HG02870 (cell line): ENCODE results near the gene NME7.
"Not testable (repeated sequence)": the region's sequence is repeated elsewhere in the genome, so short reads cannot be mapped to it uniquely, and the experiment has no call there.

Source experiments
- ATAC-seq: cut with Tn5 transposase; IDR thresholded peaks from one replicate; pipeline ENCODE4 v1.9.1; 2021; ENCODE audit warnings: mild to moderate bottlenecking, moderate library complexity; ENCODE audit not compliant: unreplicated experiment

Gene NME7

DNA sequence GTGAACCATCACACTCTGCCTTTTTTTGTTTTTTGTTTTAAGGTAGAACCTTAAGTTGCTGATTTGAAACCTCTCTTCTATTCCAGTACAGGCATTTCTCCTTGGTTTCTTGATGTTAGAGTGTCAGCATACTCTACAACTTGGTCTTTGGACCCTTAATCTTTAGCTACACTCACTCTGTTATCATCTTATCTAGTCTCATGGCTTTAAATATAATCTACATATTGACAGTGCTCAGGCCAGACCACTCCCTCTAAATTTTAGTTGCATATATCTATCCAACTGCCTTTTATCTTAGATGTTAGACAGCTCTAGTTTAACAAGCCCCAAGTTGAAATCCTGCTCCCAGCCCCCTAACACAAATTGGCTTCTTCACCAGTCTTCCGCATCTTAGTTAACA is 22.1 kb downstream of the NME7 start:
- ATAC-seq: no peak

DNA sequence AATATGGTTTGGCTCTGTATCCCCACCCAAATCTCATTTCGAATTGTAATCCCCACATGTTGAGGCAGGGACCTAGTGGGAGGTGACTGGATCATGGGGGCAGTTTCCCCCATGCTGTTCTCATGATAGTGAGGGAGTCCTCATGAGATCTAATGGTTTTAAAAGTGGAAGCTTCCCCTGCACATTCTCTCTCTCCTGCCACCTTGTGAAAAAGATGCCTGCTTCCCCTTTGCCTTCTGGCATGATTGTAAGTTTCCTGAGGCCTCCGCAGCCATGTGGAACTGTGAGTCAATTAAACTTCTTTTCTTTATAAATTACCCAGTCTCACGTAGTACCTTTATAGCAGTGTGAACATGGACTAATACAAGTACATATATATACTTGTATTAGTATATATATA is 25.5 kb downstream of the NME7 start:
- not testable (repeated sequence) for ATAC-seq

DNA sequence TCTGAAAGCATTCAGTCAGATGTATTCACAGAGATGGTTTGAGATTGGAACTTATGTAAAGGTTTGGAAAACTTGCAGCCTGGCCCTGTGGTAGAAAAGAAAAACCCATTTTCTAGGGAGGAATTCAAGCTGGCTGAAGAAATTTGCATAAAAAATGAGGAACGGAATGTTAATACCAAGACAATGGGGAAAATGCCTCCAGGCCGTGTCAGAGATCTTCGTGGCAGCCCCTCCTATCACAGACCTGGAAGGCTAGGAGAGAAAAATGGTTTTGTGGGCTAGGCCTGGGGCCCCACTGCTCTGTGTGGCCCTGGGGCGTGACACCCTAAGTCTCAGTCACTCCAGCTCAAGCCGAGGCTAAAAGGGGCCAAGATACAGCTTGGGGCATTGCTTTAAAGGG is 26.7 kb downstream of the NME7 start:
- ATAC-seq: no peak

DNA sequence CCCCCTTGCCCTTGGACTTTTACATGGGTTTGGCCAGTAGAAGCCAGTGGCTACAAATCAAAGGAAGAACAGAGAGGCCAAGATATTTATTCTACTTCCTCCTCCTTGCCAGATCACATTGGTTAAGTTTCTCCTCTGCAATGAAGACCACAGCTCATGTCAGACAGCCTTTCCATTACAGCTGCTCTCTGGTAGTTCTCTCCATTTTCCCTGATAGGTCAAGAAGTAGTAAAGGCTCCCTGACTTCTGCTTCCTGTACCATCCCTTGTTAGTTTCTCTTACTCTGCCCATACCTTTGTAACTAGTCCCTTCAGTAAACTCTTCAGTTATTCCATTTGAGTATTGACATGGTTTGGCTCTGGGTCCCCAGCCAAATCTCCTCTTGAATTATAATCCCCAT is 27.8 kb downstream of the NME7 start:
- no peak for ATAC-seq

DNA sequence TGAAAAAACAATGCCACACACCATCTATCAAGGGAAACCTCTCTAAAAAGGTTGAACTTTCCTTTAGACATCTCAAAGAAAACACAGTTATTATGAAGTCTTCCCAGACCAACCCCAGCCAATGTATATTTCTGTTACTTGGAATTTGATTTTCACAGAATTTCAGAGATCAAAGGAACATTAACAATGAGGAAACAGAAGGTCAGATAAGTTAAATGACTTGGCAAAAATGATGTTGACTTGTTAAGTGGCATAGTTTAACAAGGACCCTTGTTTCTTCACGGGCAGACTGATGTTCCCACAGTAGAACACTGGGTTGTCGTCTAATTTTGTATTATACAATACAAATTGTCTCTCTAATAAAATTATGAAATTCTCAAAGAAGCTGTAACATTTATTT is 29.0 kb downstream of the NME7 start:
- ATAC-seq: no peak

DNA sequence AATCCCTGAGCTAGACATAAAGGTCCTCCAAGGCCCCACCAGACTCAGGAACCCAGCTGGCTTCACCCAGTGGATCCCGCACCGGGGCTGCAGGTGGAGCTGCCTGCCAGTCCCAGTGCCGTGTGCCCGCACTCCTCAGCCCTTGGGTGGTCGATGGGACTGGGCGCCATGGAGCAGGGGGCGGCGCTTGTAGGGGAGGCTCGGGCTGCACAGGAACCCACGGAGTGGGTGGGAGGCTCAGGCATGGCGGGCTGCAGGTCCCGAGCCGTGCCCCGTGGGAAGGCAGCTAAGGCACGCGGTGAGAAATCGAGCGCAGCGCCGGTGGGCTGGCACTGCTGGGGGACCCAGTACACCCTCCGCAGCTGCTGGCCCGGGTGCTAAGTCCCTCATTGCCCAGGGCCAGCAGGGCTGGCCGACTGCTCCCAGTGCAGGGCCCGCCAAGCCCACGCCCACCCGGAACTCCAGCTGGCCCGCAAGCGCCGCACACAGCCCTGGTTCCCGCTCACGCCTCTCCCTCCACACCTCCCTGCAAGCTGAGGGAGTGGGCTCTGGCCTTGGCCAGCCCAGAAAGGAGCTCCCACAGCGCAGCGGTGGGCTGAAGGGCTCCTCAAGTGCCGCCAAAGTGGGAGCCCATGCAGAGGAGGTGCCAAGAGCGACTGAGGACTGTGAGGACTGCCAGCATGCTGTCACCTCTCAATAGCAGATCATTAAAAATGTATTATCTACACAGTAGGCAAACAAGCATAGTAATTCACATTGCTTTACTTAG is 30.5 kb downstream of the NME7 start:
- ATAC-seq: not testable (repeated sequence)

DNA sequence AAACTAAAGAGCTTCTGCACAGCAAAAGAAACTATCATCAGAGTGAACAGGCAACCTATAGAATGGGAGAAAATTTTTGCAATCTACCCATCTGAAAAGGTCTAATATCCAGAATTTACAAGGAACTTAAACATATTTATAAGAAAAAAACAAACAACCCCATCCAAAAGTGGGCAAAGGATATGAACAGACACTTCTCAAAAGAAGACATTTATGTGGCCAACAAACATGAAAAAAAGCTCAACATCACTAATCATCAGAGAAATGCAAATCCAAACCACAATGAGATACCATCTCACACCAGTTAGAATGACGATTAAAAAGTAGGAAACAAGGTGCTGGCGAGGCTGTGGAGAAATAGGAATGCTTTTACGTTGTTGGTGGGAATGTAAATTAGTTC is 32.9 kb downstream of the NME7 start:
- ATAC-seq: not testable (repeated sequence)

DNA sequence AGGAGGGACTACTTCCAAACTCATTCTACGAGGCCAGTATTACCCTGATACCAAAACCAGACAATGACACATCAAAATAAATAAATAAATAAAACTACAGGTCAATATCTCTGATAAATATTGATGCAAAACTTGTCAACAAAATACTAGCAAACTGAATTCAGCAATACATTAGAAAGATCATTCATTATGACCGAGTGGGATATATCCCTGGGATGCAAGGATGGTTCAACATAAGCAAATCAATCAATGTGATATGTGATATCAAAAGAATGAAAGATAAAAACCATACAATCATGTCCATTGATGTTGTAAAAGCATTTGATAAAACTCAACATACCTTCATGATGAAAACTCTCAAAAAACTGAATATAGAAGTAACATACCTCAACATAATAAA is 36.7 kb downstream of the NME7 start:
- no peak for ATAC-seq

DNA sequence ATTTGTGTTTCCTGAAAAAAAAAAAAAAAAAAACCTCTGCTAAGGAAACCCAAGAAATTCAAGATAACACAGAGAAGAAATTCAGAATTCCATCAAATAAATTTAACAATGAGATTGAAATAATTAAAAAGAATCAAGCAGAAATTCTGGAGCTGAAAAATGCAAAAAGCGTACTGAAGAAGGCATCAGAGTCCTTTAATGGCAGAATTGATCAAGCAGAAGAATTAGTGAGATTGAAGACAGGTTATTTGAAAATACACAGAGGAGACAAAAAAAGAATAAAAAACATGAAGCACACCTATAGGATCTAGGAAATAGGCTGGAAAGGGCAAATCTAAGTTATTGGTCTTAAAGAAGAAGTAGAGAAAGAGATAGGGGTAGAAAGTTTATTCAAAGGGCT is 38.2 kb downstream of the NME7 start:
- ATAC-seq: no peak

DNA sequence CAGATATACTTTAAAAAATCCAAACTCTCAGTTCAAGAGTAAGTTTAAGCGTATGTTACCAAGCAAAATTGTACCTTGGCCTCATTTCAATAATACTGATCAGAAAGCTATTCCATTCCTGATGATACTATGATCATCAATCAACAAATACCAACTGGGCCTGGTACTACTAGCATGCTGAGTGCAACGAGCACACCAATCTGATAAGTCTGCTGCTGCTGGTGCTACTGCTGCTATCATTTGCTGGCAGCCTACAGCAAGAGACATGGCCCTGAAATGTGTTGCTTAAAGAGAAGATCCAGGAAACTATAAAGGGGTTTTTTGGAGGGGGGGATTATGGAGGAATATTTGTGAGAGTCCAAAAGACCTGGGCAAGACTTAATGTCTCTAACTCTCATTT is 39.7 kb downstream of the NME7 start:
- no peak for ATAC-seq

DNA sequence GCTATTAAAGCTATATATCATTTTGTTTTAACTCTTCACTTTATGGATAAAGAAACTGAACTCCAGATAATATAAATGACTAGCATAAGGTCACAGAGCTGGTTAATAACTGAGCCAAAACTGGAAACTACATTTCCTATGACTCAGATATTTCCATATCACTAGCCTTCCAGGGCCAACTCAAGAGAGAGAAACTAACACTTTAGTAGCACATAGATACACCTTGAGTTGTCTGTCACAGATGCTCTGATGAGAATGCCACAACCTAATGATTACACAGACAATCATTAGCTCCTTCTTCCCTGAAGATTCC is 40.7 kb downstream of the NME7 start:
- ATAC-seq: peak; percentile 82

DNA sequence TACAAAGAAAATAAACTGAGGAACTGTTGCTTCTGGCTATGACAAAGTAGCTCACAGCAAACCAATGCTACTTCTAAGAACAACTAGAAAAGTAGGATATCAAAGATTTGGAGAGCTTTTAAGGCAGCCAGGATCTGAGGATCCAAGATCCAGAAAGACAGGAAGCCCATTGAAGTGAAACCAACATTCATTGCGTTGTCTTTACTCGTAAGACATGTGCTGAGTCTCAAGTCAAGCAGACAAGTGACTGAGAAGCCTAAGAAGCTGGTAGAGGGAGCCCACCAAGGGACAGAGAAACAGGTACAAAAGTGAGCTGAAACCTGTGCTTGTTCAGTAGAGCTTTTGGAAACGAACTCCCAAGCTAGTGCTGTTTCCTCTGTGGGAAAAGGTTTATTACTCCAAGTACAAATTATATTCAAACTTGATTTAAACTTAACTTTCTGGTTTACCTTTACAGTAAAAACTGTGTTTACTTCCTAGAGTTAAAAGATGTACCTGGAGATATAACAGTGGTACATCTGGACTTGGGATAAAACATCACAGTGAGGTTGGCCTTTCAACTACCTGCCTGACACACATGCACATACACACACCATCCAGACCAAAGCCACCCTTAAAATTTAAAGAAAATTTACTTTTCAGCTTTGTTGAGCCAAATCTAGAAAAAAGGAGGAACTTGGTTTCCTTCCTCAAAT is 41.2 kb downstream of the NME7 start:
- ATAC-seq: peak; percentile 21

DNA sequence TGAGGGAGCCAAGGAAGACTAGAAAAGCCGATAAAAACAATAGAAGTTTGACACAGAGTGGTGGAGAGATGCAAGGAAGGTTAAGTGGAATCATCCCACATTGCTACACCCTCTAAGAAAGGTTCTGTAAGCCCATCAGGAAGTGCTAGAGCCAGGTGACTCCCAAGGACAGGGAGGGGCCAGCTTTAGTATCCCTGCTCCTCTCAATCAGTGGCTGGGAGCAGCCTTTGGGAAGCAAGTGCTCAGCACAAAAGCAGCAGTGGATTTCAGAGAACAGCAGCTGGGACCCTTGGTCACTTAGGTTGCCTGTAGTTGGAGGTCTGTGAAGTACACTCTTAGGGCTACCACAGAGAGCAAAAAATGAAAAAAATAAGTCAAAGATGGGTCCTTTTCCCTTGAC is 42.5 kb downstream of the NME7 start:
- no peak for ATAC-seq

DNA sequence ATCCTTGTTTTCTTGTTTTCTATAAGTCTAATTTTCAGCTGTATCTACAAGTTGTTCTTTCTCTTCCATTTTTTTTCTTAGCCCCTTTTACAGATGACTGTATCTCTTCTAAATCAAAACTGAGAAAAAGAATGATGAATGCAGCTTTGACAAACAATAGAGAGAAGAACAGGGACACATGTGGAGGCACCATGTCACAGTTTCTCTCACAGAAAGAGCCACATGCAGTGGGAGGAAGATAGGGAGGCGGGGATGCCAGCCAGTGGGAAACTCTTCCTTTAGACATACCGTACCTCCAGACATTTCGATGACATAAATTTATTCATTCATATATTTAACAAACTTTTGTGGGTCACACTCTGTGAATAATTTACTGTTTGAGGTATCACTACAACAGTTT is 45.5 kb downstream of the NME7 start:
- no peak for ATAC-seq

DNA sequence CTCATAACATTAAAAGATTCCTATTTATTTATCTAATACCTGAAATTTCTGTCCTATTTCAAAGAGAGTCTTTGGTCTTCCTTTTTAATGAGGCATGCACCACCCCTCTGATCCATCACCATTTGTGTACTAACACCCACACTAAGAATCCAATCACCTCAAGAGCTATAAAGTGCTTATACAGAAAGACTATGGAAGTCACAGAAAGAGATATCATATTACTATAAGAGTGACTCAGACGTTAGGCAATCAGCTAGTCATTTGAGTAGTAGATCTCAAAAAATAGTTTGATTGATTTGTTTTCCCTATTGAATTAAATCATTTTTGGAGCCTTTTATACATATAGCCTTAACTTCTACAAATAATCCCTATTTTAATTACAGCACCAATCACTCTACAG is 46.1 kb downstream of the NME7 start:
- no peak for ATAC-seq

DNA sequence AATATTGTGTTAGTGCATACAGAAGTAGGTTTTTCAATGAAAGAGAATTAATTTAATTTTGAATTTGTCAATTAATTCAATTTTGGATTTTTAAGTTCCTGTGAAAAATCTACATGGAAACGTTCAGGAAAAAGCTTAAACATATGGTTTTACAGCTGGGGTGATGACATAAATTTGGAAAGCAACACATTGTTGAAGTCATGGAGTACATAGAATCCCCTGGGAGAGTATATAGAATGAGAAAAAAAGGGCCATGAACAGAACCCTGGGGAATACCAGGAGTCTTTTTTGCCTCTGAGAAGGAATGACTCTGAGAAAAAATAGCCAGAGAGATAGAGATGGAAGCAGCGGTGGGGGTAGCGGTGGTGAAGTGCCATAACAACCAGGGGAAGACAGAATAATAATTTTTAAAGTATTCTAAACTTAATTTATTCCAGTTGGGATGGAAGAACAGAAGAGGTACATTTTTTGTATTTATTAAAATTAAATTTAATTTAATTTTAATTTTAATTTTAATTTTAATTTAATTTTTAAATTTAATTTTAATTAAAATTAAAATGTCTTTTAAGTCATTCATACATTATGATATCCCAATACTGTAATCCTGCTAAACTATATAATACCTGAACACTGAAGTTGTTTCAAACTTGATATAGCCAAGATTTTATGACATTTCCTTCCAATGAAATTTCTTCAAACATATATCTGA is 48.9 kb downstream of the NME7 start:
- ATAC-seq: no peak

DNA sequence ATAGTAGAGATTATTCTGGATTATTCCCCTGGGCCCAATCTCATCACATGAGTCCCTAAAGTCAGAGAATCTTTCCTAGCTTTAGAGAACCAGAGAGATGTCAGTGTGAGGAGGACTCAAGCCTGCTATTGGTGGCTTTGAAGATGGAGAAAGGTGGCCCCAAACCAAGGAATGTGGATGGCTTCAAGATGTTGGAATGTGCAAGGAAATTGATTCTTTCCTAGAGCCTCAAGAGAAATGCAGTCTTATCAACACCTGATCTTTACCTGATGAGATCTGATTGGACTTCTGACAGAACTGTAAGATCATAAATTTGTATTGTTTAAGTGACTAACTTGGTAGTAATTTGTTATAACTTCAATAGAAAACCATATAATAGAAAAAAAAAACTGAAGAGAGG is 51.0 kb downstream of the NME7 start:
- no peak for ATAC-seq

DNA sequence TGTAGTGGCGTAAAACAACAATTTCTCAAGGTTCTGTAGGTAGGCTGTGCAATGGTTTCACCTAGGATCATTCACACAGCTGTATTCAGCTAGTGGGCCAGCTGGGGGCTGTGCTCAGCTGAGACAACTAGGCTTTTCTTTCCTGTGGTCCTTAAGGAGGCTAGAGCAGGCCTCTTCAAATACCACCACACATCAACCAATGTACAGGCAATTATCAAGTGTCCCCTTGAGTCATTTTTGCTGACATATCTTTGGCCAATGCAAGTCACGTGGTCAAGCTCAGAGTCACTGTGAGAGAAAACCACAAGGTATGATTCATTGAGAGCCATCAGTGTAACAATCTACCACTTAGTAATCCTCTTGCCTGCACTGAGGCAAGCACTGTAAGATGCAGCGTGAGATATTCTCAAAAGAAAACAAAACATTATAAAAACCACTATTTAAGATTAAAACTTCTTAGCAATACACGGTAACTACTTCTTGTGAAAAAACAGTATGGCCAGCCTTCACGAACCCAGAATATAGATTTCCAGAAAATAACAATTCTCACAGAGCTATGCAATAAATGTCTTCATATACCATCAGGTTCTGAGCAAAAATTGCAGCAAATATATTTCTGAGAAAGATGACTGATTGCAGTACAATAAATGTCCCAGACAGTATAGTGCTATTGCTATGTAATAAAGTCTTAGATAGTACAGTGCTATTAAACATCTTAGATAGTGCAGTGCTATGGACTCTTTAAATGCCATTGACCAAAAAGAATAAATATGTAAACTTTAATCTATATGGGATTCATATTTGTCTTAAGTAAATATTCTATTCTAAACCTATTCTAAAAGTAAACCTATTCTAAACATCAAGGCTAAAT is 55.3 kb downstream of the NME7 start:
- no peak for ATAC-seq

DNA sequence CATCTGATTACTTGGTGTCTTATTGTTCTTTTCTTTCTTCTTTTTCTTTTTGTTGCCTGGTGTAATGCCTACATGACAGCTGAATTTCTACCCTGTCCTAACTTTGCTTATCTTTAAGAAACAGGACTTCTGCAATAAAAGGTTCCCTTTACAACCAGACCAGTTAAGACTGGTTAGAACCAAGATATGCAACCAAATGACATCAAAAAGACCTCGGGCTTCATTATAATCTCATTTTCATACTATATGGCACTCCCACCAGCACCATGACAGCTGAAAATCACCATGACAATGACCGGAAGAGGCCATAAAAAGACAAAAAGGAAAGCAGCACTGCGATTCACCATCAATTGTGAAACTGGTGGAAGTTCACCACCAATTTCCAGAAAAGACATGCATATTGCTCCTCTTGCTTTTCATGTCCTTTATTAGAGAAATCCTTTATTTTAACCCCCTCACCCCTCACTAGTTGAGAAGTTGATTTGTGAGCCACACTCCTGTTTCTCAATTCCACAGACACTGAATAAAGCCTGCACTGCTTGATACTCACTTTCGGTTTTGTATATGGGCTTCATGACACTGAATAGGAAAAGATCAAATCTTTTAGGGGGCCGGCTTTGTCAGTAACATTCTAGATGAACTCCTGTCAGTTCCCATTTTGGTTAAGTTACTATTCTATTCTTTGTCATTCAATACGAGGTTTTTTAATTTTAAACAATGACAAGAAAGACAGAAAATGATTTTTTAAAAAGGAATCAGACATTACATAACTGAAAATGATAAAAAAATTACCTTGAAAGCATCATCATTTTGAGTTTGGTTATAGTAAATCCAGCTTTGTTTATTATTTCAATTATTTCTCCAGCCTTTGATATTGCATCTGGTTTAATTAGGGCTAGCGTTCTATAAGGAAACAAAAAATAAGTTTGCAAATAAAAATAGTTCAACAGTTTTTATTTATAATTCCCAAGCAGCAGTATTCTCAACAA is 58.1 kb downstream of the NME7 start:
- no peak for ATAC-seq
